ENCODE data around the gene CGB1.

Gene CGB1

GRCh38 chr19:48987323-48987722 lies 49.4 kb downstream of the CGB1 start:
- TF ChIP-seq CTCF (conservative IDR thresholded peaks at IDR 0.05) = no peak; the same call in 1 of the 2 replicates
- H3K27ac ChIP-seq = no peak overlapping the region

- no peak overlapping the region for H3K27ac ChIP-seq
- TF ChIP-seq CTCF (conservative IDR thresholded peaks at IDR 0.05) = no peak
Measured at GRCh38 chr19:48986211-48986610, 50.5 kb downstream of the CGB1 start.

GRCh38 chr19:48985711-48986110 lies 51.0 kb downstream of the CGB1 start:
- no peak for TF ChIP-seq CTCF (conservative IDR thresholded peaks at IDR 0.05)
- H3K27ac ChIP-seq = no peak overlapping the region
